NCI-H446 (cell line): ENCODE data around the gene NCOA7.
"Not testable (repeated sequence)": the region's sequence is repeated elsewhere in the genome, so short reads cannot be mapped to it uniquely, and the experiment has no call there.

Source experiments
- DNase-seq, 2 experiments: peaks; one replicate each; lab custom pipeline; 2025; lab: John Stamatoyannopoulos, UW

The NCOA7 gene

DNA sequence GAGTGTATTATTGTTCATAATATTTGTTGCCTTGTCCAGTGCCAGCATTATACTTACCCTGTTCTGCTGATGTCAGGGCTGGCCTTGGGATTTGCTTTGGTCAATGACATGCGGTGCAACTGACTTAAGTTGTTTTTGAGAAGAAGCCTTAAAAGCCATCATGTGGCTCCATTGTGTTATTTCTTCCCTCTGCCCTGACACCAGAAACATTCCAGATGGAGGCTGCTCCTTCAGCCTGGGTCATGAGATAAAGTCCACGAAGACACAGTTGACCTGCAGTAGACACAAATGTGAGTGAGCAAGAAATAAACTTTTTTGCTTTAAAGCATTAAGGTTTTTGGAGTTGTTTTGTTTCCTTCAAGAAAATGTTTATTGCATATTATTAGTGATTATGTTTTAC, 158.3 kb downstream of the NCOA7 start:
- DNase-seq, result no peak

DNA sequence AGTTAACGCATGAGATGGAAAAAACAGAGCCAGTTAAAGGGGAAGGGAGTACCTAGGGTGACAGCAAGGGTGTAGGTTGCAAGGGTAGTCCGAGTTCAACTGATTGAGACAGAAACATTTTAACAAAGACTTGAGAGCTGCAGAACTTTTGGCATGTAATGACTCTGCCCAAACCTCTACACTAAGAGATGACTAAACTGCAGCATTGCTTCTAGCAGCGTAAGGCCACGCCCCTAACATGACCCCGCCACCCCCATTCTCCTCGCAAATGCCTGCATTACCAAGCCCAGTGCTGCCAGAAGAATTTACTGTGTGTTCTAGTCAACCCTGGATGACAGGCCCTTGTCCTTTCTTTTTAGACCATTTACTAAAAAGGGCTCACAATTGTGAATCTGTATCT, 159.5 kb downstream of the NCOA7 start:
- DNase-seq, result no peak

DNA sequence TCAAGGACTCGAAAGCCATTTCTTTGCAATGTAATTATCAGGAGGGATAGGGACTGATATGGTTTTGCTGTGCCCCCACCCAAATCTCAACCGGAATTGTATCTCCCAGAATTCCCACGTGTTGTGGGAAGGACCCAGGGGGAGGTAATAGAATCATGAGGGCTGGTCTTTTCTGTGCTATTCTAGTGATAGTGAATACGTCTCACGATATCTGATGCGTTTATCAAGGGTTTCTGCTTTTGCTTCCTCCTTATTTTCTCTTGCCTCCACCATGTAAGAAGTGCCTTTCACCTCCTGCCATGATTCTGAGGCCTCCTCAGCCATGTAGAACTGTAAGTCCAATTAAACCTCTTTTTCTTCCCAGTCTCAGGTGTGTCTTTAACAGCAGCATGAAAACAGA, 160.0 kb downstream of the NCOA7 start:
- DNase-seq, result not testable (repeated sequence)

DNA sequence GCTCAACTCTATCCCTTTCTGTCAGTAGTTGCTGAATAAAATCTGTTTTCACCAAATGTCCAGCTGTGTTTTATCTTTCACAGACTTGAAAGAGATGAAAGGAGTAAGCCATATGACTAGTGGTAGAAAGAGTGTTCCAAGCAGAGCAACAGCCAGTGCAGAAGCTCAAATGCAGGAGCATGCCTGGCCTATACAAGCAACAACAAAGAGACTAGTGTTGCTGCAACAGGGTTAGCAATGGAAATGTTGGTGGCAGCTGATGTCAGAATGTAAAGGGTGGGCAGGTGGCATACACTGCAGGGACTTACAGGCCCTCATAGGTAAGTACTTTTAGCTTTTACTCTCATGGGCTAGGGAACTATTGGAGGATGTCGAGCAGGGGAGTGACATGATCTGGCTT, 160.6 kb downstream of the NCOA7 start:
- DNase-seq, result no peak

DNA sequence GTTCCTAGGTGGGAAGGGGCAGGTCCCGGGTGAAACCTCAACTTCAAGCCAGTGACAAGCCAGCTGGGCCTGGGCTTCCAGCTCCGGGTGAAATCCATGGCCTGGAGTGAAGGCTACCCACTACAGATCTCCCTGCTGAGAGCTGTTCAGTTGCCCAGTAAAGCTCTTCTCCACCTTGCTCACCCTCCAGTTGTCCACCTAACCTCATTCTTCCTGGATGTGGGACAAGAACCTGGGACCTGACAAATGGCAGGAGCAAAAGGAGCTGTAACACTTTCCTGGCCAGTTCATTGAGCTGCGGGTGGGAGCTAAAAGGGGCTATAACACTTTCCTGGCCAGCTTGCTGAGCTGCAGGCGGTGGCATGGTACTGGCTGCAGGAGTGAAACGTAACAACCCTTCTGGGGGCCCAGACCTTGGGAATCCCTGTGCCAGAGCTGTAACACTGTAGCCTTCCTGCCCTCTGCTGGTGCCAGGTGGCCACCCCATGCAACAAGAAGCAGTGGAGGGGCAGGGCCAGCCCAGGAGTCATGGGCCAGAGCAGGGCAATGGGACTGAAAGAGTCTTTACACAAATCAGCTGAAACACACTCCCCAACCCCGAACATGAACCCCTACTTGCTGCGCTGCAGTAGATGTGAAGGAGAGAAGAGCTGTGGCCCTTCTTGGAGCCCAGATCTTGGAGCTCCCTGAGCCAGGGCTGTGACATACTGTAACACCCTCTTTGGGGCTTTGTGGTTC, 162.2 kb downstream of the NCOA7 start:
- DNase-seq, result peak in 1 of 2 experiments; percentile 23

DNA sequence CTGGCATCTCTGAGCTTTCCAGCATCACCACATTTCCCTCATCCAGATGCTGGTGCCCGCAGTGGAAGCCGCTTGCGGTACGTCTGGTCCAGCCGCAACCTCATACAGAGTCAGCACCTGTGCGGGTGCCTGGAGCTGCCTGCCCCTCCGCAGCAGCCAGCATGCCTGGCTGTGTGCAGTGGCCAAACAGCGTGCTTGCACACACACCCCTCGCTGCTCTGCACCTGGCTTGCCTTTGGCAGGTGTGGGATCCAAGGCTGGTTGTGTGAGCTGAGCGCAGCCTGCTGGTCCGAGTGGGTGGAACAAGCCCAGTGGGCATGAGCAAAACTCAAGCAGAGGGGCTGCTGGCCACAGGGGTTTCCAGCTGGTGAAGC, 162.7 kb downstream of the NCOA7 start:
- DNase-seq, result no peak

DNA sequence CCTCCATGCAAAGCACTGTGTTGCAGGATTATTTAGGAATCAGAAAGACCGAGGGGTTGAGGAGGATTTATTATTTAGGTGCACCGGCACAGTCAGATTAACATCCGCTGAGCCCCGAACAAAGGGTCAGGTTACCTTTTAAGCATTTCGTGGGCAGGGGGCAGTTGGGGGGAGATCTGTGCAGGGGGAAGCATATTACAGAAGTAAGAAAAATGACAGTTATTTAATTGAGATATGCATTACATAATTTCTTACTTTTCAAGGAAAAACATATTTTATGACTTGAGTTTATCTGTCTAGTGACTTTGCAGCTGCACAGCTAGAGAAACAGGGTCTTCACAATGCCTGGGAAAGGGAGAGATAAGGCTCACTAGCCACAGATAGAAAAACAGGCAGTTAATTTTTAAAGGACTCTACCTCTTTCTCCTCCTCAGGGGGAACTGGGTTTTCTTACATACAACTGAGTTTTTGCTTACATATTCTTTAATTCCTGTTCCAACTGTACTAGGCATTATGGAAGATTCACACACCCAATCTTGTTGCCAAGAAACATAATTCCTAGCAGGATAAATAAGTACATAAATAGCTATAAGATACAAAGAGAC, 164.1 kb downstream of the NCOA7 start:
- no peak for DNase-seq

DNA sequence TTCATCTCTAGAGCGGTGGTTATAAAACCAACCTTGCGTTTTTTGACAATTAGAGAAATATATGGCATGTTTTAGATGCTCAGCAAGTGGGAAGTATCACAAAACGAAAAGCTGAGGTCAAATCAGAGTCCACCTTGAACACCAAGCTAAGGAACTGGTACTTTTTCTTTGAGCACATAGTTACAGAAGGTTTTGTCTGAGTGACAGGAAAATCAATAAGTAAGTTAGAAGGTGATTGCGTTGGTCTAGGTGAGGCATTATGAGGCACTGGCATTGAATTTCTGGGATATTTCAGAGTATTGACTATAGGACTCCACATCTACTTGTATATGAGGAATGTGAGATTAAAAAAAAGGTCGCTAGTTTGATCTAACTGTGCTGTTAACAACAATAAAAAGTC, 165.2 kb downstream of the NCOA7 start:
- DNase-seq, result no peak

DNA sequence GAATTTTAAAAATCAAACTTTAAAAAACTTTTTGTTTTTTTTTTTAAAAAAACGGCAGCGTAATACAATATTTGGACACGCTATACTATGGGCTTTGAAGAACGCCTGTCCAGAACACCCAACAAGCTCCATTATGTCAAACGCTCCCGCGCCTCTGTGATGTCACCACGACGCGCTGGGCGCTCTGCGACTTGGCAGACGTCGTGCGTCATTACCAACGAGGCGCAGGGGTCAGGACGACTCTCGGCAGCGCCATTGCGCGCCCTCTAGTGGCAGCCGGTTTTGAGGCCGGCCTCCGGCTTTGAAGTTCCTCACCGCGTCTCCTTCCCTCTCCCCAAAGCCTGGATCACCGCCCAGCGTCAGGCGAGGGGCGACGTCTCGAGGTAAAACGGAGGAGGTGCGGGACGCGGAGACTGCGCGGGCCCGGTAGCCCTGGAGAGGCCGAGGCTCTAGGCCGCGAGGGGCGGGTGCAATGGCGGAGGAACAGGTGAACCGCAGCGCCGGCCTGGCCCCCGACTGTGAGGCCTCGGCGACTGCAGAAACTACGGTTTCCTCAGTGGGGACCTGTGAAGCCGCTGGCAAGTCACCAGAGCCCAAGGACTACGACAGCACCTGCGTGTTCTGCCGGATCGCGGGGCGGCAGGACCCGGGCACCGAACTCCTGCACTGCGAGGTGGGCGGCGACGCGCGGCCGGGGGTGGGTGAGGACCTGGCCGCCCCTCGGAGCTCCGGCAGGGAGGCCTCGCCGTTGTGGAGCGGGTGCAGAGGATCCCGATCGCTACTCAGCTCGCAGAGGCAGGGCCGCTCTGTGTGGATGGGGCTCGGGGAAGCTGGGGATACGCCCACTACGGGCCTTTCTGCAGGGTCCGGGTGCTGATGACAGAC, 166.0 kb downstream of the NCOA7 start, which contains the start of gene HINT3:
HINT3 (plus strand) TSS at position 265 of the 885 bp plus-strand sequence; CDS start at position 473, 208 bp downstream.
- peak; percentile 87 to 96 for DNase-seq

DNA sequence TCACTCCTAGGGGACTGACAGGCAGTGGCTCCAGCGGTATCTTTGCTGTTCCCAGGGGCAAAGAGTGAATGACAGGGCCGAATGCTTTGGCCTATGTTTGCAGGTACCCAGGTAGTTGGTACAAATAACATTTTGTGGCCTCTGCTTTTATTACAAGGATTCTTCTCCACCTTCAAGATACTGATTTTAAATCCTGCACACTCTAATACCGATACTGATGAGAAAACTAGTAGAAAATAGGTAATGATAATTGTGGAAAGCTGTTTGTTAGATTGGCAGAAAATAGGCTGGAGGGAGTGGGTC, 166.6 kb downstream of the NCOA7 start:
- DNase-seq, result no peak

DNA sequence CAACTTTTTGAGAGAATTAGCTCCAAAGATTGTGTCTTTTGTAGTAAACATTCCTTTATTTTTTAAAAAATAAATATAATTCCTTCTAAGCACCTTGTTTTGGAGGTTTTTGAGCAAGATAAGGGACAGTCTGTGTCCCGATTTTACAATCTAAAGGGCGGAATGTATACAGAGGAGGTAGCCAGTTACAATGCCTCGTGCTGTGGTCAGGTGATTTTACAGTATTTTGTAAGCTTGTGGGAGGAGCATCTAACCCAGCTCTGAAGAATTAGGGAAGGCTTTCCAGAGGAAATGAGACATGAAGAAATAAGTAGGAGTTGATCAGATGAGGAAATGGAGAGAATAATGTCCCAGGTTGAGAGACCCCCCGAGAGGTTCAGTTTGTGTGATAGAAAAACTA, 167.1 kb downstream of the NCOA7 start:
- DNase-seq, result no peak

DNA sequence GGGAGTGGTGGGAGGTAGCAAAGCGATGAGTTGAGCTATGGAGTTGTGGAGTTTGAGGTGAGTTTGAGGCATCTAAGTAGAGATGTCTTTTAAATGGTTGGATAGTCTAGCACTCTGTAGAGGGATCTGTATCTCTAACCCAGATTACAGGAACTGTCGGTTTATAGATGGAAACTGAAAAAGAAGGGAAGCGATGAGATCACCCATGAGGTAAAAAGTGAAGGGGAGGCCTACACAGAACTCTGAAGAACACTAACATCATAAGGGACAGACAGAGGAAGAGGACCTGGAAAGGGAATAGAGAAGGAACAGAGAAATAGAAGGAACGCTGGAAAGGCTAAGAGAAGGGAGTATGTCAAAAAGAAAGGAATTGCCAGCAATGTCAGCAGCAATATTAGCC, 168.3 kb downstream of the NCOA7 start:
- DNase-seq, result no peak

DNA sequence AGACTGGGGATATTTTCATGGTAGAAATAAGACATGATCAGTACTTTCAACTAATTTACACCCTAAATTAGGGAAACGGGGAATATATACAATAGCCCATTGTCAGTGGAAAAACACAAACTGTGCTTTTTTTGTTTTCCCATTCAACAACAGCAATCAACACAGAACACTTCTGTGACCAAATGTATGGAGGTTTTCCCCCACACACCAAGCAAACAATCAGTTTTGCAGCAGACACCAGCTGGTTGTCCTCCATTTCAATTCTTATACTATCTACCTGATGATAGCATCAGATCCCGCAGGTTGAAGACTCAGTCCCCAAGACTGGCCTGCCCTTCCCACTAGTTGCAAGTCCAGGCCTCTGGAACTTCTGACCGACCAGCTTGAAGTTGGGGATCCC, 170.4 kb downstream of the NCOA7 start:
- DNase-seq, result no peak

DNA sequence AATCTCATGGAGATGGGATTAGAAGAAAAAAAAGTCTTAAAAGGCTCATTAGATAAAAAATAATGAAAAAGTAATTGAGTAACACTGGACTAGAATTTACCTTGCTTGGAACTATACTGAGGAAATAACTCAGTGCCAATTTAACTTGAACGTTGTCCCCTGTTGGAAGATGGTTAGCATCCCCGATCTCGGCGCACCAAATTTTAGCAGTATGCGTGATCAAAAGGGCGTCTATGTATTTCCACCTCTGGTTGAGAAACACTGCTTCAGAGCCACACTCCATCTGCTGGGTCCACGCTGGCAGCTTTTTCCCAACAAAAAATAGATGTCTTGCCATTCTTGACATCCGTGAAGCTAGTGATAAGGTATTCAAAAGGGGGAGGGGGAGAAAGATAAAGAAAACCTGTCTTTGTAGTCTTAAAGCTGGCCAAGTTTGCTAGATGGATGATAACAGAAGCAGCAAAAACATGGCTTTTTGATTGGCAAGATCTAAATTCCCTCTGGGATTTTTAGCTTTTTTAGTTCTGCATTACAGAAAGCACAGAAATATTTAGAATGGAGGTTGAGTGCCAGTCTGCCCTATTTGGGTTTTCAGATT, 172.2 kb downstream of the NCOA7 start:
- no peak for DNase-seq

DNA sequence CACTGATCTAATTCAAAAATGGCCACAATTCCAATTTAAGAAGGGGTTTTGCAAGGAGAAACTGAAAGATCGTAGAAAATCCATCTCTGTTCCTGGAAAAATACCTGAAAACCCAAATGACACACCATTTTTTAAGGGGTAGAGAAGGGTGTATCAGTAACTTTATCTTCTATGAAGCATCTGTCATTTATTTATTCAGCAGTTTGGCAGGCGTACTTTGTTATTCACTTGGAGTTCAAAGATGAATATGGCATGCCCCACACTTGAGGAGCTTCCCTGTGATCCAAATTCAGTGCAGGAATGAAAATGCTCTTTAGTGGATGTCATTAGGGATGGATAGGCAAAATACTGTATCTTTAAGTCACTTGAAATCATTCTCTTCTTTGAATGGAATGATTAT, 173.1 kb downstream of the NCOA7 start:
- peak in 1 of 2 experiments; percentile 11 for DNase-seq

DNA sequence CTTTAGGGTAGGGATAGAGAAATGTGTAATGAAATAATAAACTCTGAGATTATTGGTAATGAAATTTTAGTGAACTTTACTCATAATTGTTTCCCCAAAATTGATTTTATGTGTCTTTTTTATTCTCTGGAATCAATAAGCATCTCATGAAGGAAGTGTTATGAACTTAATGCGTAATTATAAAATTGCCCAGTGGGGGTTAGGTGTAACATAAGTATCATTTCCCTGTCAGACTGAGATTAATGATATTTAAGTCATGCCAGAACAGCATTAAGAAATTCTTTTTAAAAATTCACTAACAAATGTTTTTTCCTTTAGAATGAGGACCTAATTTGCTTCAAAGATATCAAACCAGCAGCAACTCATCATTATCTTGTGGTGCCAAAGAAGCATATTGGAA, 175.8 kb downstream of the NCOA7 start:
- DNase-seq, result no peak

DNA sequence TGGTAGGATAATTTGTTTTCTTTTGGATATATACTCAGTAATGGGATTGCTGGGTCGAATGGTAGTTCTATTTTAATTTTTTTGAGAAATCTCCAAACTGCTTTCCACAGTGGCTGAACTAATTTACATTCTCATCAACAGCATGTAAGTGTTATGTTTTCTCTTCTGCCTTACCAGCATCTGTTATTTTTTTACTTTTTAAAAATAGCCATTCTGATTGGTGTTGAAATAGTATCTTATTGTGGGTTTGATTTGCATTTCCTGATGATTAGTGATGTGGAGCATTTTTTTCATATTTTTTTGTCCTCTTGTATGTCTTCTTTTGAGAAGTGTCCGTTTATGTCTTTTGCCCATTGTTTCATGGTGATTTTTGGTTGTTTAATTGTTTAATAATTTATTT, 177.7 kb downstream of the NCOA7 start:
- DNase-seq, result no peak

DNA sequence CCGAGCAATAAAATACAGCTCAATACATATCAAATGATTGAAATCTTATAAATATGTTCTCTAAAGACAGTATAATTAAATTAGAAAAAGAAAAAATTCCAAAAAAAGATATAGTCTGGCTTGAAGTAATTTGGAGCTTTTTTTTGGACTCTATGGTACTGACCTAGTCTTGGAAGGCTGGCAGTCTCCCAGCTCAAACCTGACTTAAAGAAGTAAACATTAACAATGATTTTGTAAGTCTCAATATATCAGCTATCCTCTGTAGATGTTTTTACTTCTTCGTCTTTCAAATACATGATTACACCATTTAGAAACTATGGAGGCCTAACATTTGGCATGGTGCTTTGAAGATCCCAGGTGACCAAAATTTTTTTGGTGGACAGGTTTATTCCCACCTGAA, 180.0 kb downstream of the NCOA7 start:
- DNase-seq, result no peak

DNA sequence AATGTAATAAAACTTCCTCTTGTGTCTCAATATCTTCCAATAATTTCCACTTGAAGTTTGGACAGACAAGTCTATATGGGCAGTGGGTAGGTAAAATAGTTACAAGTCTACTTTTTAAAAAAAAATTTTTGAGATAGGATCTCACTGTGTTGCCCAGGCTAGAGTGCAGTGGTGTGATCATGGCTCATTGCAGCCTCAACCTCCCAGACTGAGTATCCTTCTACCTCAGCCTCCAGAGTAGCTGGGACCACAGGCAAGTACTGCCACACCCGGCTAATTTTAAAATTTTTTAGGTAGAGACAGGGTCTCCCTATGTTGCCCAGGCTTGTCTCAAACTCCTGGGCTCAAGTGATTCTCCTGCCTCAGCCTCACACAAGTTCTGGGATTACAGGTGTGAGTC, 181.7 kb downstream of the NCOA7 start:
- DNase-seq, result not testable (repeated sequence)

DNA sequence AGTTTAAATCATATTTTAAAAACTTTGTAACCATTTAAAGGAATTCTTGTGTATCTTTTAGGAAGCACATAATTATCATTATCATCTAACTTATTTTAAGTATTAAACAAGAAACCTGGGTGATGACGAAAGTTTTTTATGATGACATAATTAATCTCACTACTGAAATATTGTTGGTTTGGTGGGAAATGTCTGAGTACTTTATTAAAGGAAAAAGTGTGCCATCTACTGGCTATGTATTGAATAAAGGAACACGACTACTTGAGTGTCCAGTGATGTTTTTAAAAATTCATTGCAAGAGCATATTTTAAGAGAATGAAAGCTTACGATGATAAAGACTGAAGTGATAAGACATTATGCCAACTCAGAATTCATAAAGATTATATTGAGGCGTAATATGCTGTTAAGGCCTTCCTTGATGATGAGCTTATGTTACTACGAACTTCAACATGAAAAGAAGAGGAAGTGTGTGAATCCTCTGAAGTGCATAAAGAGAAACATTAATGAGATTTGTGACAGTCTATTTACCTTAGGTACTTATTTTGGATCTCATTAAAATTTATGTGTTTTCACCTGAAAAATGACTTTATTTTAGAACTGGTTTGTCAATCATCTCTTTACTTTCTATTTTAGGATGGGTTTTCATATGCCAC, 183.6 kb downstream of the NCOA7 start:
- DNase-seq, result peak in 1 of 2 experiments; percentile 46

DNA sequence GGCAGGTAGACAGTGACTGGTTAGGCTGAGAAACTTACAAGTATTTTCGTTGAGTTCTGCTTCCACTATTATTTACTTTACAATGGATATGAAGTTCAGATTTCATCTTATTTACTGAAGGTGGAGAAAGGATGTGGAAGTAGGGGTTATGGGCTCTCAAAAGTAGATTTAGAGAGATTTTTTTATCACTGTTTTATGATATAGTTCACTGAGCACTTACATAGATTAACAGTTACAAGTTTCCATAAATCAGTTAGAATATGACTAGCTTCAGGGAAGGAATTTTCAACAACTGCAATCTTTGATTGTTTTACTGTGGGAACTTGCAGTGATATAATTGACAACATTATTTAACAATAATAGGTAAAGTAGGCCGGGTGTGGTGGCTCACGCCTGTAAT, 188.3 kb downstream of the NCOA7 start:
- DNase-seq, result no peak
